ENCODE data around the gene RBM38.

DNA sequence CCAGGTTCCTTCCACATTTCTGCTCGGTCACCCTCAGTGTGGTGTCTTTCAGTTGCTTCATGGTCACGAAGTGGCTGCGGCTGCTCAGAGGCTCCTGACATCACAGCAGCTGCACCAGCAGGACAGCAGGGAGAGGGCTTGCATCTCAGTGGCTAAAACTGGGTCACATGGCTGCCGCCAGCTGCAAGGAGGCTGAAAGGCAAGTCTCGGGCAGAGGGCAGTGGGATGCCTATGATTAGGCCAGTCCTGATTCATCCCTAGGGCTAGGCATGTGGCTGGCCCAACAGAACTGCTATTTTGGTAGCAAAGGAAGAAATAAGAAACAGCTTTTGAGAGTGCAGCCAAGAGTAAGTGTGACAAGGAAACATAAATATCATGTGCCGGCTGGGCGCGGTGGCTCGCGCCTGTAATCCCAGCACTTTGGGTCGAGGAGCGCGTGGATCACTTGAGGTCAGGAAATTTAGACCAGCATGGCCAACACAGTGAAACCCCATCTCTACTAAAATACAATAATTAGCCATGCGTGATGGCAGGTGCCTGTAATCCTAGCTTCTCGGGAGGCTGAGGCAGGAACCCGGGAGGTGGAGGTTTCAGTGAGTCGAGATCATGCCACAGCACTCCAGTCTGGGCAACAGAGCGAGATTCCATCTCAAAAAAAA is 46.6 kb downstream of the RBM38 start:
- TF ChIP-seq CTCF (IDR thresholded peaks at IDR 0.05) (no peak), POLR2A (IDR thresholded peaks at IDR 0.05) (no peak)

Measured in lower leg skin (tissue), 3 donors.